ENCODE measurements around the gene ST14. TPM values are rescaled to one million over a fixed set of nuclear protein-coding genes. Genes with fewer than 3 reads are reported as not detected.

ST14 gene
- total RNA-seq, 1 donor from 2014 or later: 0.12 TPM

- H3K4me3 Mint-ChIP-seq (ENCODE audit: unreplicated experiment): no peak overlapping the region
- no peaks in the 10 kb centered on the region for H3K27me3 Mint-ChIP-seq (ENCODE audit: unreplicated experiment)
- peaks cover 7% of the 10 kb centered on the region for H3K36me3 Mint-ChIP-seq (ENCODE audit: unreplicated experiment)
- no peak overlapping the region for H3K27ac Mint-ChIP-seq (ENCODE audit: unreplicated experiment)
- DNase-seq: no peak
- no peak for TF ChIP-seq CTCF (IDR thresholded peaks at IDR 0.05; ENCODE audit: partially characterized antibody, unreplicated experiment)
- H3K9me3 Mint-ChIP-seq (ENCODE audit: unreplicated experiment): no peaks in the 10 kb centered on the region
- H3K4me1 Mint-ChIP-seq (ENCODE audit: low read depth, unreplicated experiment): peaks cover 4% of the 10 kb centered on the region
Measured at GRCh38 chr11:130148796-130149326, 10.7 kb upstream of the ST14 start.

GRCh38 chr11:130150790-130151189 is 8.8 kb upstream of the ST14 start:
- H3K4me3 Mint-ChIP-seq (ENCODE audit: unreplicated experiment): no peak overlapping the region
- H3K27ac Mint-ChIP-seq (ENCODE audit: unreplicated experiment): no peak overlapping the region
- DNase-seq: no peak
- TF ChIP-seq CTCF (IDR thresholded peaks at IDR 0.05; ENCODE audit: partially characterized antibody, unreplicated experiment): no peak
- no peaks in the 10 kb centered on the region for H3K4me1 Mint-ChIP-seq (ENCODE audit: low read depth, unreplicated experiment)
- H3K27me3 Mint-ChIP-seq (ENCODE audit: unreplicated experiment): no peaks in the 10 kb centered on the region
- H3K36me3 Mint-ChIP-seq (ENCODE audit: unreplicated experiment): peaks cover 7% of the 10 kb centered on the region
- H3K9me3 Mint-ChIP-seq (ENCODE audit: unreplicated experiment): peaks cover 2% of the 10 kb centered on the region

GRCh38 chr11:130151196-130151595 is 8.4 kb upstream of the ST14 start:
- Mint-ChIP-seq H3K4me3 (ENCODE audit: unreplicated experiment) (no peak overlapping the region), H3K27ac (ENCODE audit: unreplicated experiment) (no peak overlapping the region), H3K9me3 (ENCODE audit: unreplicated experiment) (peaks cover 2% of the 10 kb centered on the region), H3K36me3 (ENCODE audit: unreplicated experiment) (peaks cover 7% of the 10 kb centered on the region), H3K4me1 (ENCODE audit: low read depth, unreplicated experiment) (no peaks in the 10 kb centered on the region), H3K27me3 (ENCODE audit: unreplicated experiment) (no peaks in the 10 kb centered on the region)
- no peak for TF ChIP-seq CTCF (IDR thresholded peaks at IDR 0.05; ENCODE audit: partially characterized antibody, unreplicated experiment)
- no peak for DNase-seq

- Mint-ChIP-seq H3K36me3 (ENCODE audit: unreplicated experiment) (peaks cover 11% of the 10 kb centered on the region), H3K27me3 (ENCODE audit: unreplicated experiment) (peaks cover 12% of the 10 kb centered on the region), H3K27ac (ENCODE audit: unreplicated experiment) (no peak overlapping the region), H3K4me3 (ENCODE audit: unreplicated experiment) (no peak overlapping the region), H3K9me3 (ENCODE audit: unreplicated experiment) (peaks cover 5% of the 10 kb centered on the region), H3K4me1 (ENCODE audit: low read depth, unreplicated experiment) (peaks cover 2% of the 10 kb centered on the region)
- no peak for DNase-seq
- TF ChIP-seq CTCF (IDR thresholded peaks at IDR 0.05; ENCODE audit: partially characterized antibody, unreplicated experiment): no peak
Measured at GRCh38 chr11:130156108-130157022, 3.2 kb upstream of the ST14 start.

GRCh38 chr11:130157101-130157500 is 2.5 kb upstream of the ST14 start:
- H3K4me3 Mint-ChIP-seq (ENCODE audit: unreplicated experiment): no peak overlapping the region
- H3K9me3 Mint-ChIP-seq (ENCODE audit: unreplicated experiment): peaks cover 5% of the 10 kb centered on the region
- H3K27me3 Mint-ChIP-seq (ENCODE audit: unreplicated experiment): peaks cover 12% of the 10 kb centered on the region
- H3K27ac Mint-ChIP-seq (ENCODE audit: unreplicated experiment): no peak overlapping the region
- H3K4me1 Mint-ChIP-seq (ENCODE audit: low read depth, unreplicated experiment): peaks cover 7% of the 10 kb centered on the region
- peaks cover 11% of the 10 kb centered on the region for H3K36me3 Mint-ChIP-seq (ENCODE audit: unreplicated experiment)
- no peak for TF ChIP-seq CTCF (IDR thresholded peaks at IDR 0.05; ENCODE audit: partially characterized antibody, unreplicated experiment)
- DNase-seq: no peak

All from glutamatergic neuron (in vitro differentiated cells).